Memory B cell (primary cell): Measurements from ENCODE around the gene RHEBL1.
A peak's percentile ranks its signal among the peaks of the same experiment; 100 is the strongest.

Experiments
- ATAC-seq: fragments of 150-1000 bp; cut with Tn5 transposase; 2 replicates; pipeline ENCODE4 v1.10.0; 2021; ENCODE audit warnings: low read depth, mild to moderate bottlenecking, moderate library complexity
- DNase-seq, 2 donors: peaks; one replicate each; pipeline ENCODE4 v3.0.0; 2022; ENCODE audit warnings: low spot score in 2 of 2
- H3K27ac Mint-ChIP-seq: one replicate; pipeline ENCODE4 v1.8.0; 2022; ENCODE audit warnings: mild to moderate bottlenecking, moderate library complexity, mixed read lengths
- H3K27me3 Mint-ChIP-seq: one replicate; pipeline ENCODE4 v1.8.0; 2022; ENCODE audit warnings: mixed read lengths
- H3K36me3 Mint-ChIP-seq: one replicate; pipeline ENCODE4 v1.8.0; 2022; ENCODE audit warnings: mild to moderate bottlenecking, mixed read lengths
- H3K4me1 Mint-ChIP-seq: one replicate; pipeline ENCODE4 v1.8.0; 2022; ENCODE audit warnings: mixed read lengths
- H3K4me3 Mint-ChIP-seq: one replicate; pipeline ENCODE4 v1.8.0; 2022; ENCODE audit warnings: mild to moderate bottlenecking, moderate library complexity, mixed read lengths
- H3K9me3 Mint-ChIP-seq: one replicate; pipeline ENCODE4 v1.8.0; 2022; ENCODE audit warnings: mixed read lengths

RHEBL1 gene

DNA sequence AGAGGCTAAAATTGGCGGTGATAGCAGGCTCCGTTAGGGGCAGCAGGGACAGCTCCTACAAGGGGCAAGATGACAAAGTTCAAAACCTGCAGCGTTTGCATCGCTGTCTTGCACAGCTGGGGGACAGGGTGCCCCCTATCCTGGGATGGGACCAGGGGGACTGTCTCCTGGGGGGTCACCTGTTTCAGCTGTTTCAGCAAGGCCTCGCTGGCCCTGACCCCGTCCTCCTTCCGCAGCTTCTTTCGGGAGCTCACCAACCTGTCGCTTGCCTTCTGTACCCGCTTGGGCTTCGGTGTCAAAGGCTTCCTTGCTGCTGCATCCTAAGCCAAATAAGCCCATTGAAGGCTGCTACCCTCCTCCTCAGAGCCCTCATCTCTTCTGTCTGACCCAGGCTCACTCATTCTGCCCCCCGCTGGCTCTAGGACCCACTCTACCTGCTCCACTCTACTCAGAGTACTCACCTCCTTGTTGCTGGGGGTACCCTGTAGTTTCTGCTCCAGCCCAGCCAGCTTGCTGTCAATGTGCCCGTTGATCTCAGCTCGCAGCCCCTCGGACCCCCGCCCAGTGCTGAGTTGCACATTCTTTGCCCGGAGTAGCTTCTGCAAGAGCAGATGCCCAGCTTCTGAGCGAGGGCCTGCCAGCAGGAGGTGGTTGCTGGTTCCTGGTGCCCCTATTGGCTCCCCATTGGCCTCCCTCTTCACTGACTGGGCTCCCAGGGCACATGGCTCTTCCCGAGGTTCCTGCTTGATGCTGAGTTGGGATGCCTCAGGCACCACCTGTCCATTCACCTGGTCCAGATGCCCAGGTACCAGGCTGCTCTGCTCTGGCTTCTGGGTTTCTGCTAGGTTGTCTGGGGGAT, 38.8 kb downstream of the RHEBL1 start:
- no peak overlapping the region for H3K4me3 Mint-ChIP-seq
- no peaks in the 10 kb centered on the region for H3K9me3 Mint-ChIP-seq
- peaks cover 2% of the 10 kb centered on the region for H3K4me1 Mint-ChIP-seq
- peaks cover 19% of the 10 kb centered on the region for H3K36me3 Mint-ChIP-seq
- DNase-seq (no peak), ATAC-seq (no peak)
- no peaks in the 10 kb centered on the region for H3K27me3 Mint-ChIP-seq
- no peak overlapping the region for H3K27ac Mint-ChIP-seq

GRCh38 chr12:49030119-49030518, 39.7 kb downstream of the RHEBL1 start:
- ATAC-seq: no peak
- Mint-ChIP-seq H3K9me3 (no peaks in the 10 kb centered on the region), H3K27ac (peak overlapping the region; percentile 20), H3K36me3 (peaks cover 22% of the 10 kb centered on the region), H3K4me3 (no peak overlapping the region), H3K27me3 (no peaks in the 10 kb centered on the region), H3K4me1 (peaks cover 2% of the 10 kb centered on the region)
- DNase-seq: no peak

- Mint-ChIP-seq H3K4me3 (no peak overlapping the region), H3K36me3 (peaks cover 23% of the 10 kb centered on the region), H3K4me1 (peaks cover under 1% of the 10 kb centered on the region), H3K27ac (no peak overlapping the region), H3K9me3 (no peaks in the 10 kb centered on the region), H3K27me3 (no peaks in the 10 kb centered on the region)
- ATAC-seq (no peak), DNase-seq (no peak)
Measured at GRCh38 chr12:49028666-49029275, 41.0 kb downstream of the RHEBL1 start.

DNA sequence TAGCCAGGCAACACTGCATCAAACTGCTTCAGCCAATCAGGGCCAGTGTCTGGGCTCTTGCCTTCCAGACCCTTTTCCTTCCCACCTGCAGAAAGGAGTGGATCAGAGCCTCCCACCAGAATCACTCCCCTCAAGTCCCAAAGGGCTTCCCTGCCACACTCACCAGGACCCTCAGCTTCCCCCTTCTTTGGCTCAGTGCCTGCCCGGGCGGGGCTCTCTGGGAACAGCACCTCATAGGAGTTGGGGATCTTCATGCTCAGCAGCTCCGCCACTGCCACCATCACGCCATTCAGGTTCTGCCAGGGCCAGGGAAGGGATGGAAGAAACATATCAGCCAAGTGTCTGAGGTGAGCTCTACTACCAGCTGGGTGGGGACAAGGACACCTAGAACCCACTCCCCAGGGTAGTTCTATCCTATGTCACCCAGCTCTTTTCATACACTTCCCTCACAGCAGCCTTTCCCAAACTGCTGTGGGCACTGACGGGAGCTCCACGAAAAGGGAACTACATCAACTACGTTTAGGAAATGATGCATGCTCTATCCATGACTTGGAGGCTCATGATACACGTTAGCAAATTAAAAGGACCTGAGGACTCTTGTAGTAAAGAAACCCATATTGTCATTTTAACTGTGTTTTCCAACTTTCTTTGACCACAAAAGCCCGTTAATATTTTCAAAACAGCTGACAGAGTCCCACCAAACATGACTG, 41.8 kb downstream of the RHEBL1 start:
- Mint-ChIP-seq H3K36me3 (peaks cover 21% of the 10 kb centered on the region), H3K9me3 (no peaks in the 10 kb centered on the region), H3K4me3 (no peak overlapping the region), H3K4me1 (no peaks in the 10 kb centered on the region), H3K27ac (no peak overlapping the region), H3K27me3 (no peaks in the 10 kb centered on the region)
- ATAC-seq (no peak), DNase-seq (no peak)

- H3K4me3 Mint-ChIP-seq: no peak overlapping the region
- H3K9me3 Mint-ChIP-seq: no peaks in the 10 kb centered on the region
- no peak overlapping the region for H3K27ac Mint-ChIP-seq
- ATAC-seq (no peak), DNase-seq (no peak)
- H3K27me3 Mint-ChIP-seq: no peaks in the 10 kb centered on the region
- no peaks in the 10 kb centered on the region for H3K4me1 Mint-ChIP-seq
- H3K36me3 Mint-ChIP-seq: peaks cover 27% of the 10 kb centered on the region
Measured at GRCh38 chr12:49026678-49027480, 42.9 kb downstream of the RHEBL1 start.

DNA sequence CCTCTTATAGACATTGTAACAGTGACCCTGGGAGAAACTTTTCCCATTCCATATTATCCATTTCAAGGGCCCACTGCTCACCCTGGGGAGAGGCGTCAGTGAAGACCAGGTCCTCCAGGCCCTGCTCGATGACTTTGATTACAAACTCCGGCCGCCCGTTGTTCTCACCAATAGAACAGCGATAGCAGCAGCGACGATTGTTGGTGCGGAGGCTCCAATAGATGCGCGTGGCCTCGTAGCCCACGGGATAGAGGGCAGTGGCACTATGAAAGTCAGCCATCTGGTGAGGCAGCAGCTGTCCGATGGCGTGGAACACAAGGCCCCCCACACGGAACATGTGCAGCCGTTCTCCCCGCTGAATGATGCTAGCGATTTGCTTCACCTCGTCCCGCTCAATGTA, 43.7 kb downstream of the RHEBL1 start:
- Mint-ChIP-seq H3K4me3 (no peak overlapping the region), H3K27me3 (no peaks in the 10 kb centered on the region), H3K4me1 (no peaks in the 10 kb centered on the region), H3K36me3 (peaks cover 30% of the 10 kb centered on the region), H3K27ac (no peak overlapping the region), H3K9me3 (no peaks in the 10 kb centered on the region)
- ATAC-seq (no peak), DNase-seq (no peak)

DNA sequence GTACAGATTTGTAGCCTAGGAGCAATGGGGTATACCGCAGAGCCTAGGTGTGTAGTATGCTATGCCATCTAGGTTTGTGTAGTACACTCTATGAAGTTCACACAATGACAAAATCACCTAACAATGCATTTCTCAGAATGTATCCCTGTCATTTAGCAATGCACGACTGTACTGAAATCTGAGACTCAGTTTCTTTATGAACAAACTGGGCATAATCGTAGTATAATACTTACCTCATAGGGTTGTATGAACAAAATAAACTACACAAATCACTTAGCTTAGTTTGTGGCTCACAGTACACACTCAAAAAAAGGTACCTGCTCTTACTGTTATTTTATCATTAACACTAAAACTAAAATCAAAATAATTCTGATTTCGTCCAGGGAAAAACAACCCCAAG, 44.3 kb downstream of the RHEBL1 start:
- Mint-ChIP-seq H3K4me3 (no peak overlapping the region), H3K27me3 (no peaks in the 10 kb centered on the region), H3K27ac (no peak overlapping the region), H3K36me3 (peaks cover 30% of the 10 kb centered on the region), H3K4me1 (no peaks in the 10 kb centered on the region), H3K9me3 (no peaks in the 10 kb centered on the region)
- no peak for DNase-seq
- no peak for ATAC-seq

- peak overlapping the region; percentile 31 for H3K27ac Mint-ChIP-seq
- no peak for ATAC-seq
Measured at GRCh38 chr12:49024543-49024942, 45.2 kb downstream of the RHEBL1 start.

DNA sequence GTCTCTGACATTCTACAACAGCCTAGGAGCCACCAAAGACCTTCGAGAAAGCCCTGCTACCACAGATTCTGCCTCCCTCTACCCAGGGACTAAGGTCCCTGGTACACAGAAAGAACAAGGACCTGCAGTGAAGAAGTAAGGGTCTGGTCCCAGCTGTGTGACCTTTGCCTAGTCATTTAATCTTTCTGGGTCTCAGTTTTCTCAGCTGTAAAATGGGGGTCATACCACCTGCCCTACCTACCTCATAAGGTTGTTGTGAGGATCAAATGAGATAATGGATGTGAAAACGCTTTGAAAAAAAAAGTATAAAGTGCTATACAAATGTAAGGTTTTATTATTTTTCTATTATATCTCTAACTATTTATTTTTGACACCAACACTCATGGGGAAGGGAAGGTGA, 46.0 kb downstream of the RHEBL1 start:
- Mint-ChIP-seq H3K4me1 (peaks cover 9% of the 10 kb centered on the region), H3K36me3 (peaks cover 28% of the 10 kb centered on the region), H3K4me3 (no peak overlapping the region), H3K27me3 (no peaks in the 10 kb centered on the region), H3K9me3 (no peaks in the 10 kb centered on the region), H3K27ac (no peak overlapping the region)
- no peak for ATAC-seq
- no peak for DNase-seq

More at GRCh38 chr12:49024543-49024942, 45.2 kb downstream of the RHEBL1 start:
- Mint-ChIP-seq H3K36me3 (peaks cover 30% of the 10 kb centered on the region), H3K9me3 (no peaks in the 10 kb centered on the region), H3K27me3 (no peaks in the 10 kb centered on the region), H3K4me1 (peaks cover 5% of the 10 kb centered on the region), H3K4me3 (no peak overlapping the region)
- DNase-seq: no peak

- Mint-ChIP-seq H3K27ac (peak overlapping the region; percentile 71), H3K9me3 (no peaks in the 10 kb centered on the region), H3K27me3 (no peaks in the 10 kb centered on the region), H3K36me3 (peaks cover 23% of the 10 kb centered on the region), H3K4me1 (peaks cover 12% of the 10 kb centered on the region), H3K4me3 (no peak overlapping the region)
- no peak for ATAC-seq
- no peak for DNase-seq
Measured at GRCh38 chr12:49022558-49023178, 47.1 kb downstream of the RHEBL1 start.

GRCh38 chr12:49021292-49021915, 48.4 kb downstream of the RHEBL1 start:
- ATAC-seq (no peak), DNase-seq (no peak)
- H3K4me1 Mint-ChIP-seq: peaks cover 18% of the 10 kb centered on the region
- no peak overlapping the region for H3K4me3 Mint-ChIP-seq
- H3K36me3 Mint-ChIP-seq: peaks cover 27% of the 10 kb centered on the region
- no peaks in the 10 kb centered on the region for H3K9me3 Mint-ChIP-seq
- peak overlapping the region; percentile 85 for H3K27ac Mint-ChIP-seq
- no peaks in the 10 kb centered on the region for H3K27me3 Mint-ChIP-seq

DNA sequence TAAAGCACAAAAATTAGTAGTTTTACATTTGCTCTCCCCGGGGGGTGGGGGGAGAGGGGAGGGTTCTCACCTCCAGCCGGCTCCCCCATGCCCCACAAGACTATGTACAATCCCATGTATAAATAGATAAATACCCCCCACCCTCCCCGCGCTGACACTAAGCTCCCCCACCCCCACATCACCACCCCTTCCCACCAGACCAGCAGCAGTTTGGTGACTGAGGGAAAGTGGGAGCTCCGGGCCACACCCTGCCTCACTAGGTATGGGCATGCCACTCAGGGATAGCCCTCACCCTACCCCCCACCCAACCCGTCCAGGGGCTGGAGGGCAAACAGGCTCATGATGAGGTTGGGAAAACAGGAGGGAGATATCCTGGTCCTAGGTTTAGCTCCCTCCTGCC, 49.3 kb downstream of the RHEBL1 start:
- Mint-ChIP-seq H3K4me3 (no peak overlapping the region), H3K36me3 (peaks cover 26% of the 10 kb centered on the region), H3K9me3 (no peaks in the 10 kb centered on the region), H3K27me3 (no peaks in the 10 kb centered on the region), H3K4me1 (peaks cover 21% of the 10 kb centered on the region), H3K27ac (peak overlapping the region; percentile 85)
- no peak for DNase-seq
- ATAC-seq: no peak
